Omental fat pad (tissue), 4 donors: ENCODE data around the gene ACSF2. TPM values are rescaled to one million over a fixed set of nuclear protein-coding genes. Genes with fewer than 3 reads are reported as not detected.

Source experiments
- ATAC-seq: fragments of 150-250 bp; one replicate; pipeline ENCODE4 v1.9.1; 2016; ENCODE audit warnings: mild to moderate bottlenecking, moderate library complexity; ENCODE audit not compliant: low FRiP score
- DNase-seq: peaks from one replicate; pipeline ENCODE4 v3.0.0-alpha.2; 2019; ENCODE audit warnings: low spot score
- CTCF ChIP-seq, 3 donors: fragments of 450-650 bp; IDR thresholded peaks; one replicate each; pipeline ENCODE4 v1.5.1; 2016 to 2017; ENCODE audit warnings: antibody characterized with exemption in 3 of 3, mild to moderate bottlenecking in 3 of 3, moderate library complexity in 2 of 3
- total RNA-seq, 4 donors: library from RNA; depleted of rRNA; stranded (reverse); fragments of >200 nt; gene quantifications; one replicate each; pipeline ENCODE4 v1.1.0, GENCODE V29; 2016

The ACSF2 gene
- total RNA-seq, 4 donors from 2014 or later = 36.6 to 140 (median 65.3) TPM

GRCh38 chr17:50507871-50508572, 82.0 kb downstream of the ACSF2 start, which contains the start of gene MYCBPAP:
Gene MYCBPAP (plus strand): TSS chr17:50508439. CDS start chr17:50508675, 236 bp downstream.
- no peak for TF ChIP-seq CTCF (IDR thresholded peaks at IDR 0.05)
- ATAC-seq = peak; percentile 83
- peak; percentile 73 for DNase-seq

- ATAC-seq = peak; percentile 10
- no peak for DNase-seq
- TF ChIP-seq CTCF (IDR thresholded peaks at IDR 0.05) = no peak
These were observed 82.8 kb downstream of the ACSF2 start for GRCh38 chr17:50508573-50509460.

GRCh38 chr17:50511058-50511457, 85.0 kb downstream of the ACSF2 start:
- no peak for ATAC-seq
- no peak for TF ChIP-seq CTCF (IDR thresholded peaks at IDR 0.05)
- DNase-seq = no peak

GRCh38 chr17:50513495-50513894, 87.5 kb downstream of the ACSF2 start:
- DNase-seq = no peak
- TF ChIP-seq CTCF (IDR thresholded peaks at IDR 0.05) = no peak
- ATAC-seq = no peak

- no peak for DNase-seq
- no peak for ATAC-seq
- no peak for TF ChIP-seq CTCF (IDR thresholded peaks at IDR 0.05)
These were observed 88.4 kb downstream of the ACSF2 start for GRCh38 chr17:50514388-50514787.

GRCh38 chr17:50514936-50515702, 89.1 kb downstream of the ACSF2 start:
- ATAC-seq (peak; percentile 35), DNase-seq (no peak)
- no peak for TF ChIP-seq CTCF (IDR thresholded peaks at IDR 0.05)
